Measurements from ENCODE around the gene ITGA11. TPM values are rescaled to one million over a fixed set of nuclear protein-coding genes. Genes with fewer than 3 reads are reported as not detected.

The ITGA11 gene
- total and polyA plus RNA-seq, 10 donors, result 0.27 to 17.2 (median 5.8) TPM

DNA sequence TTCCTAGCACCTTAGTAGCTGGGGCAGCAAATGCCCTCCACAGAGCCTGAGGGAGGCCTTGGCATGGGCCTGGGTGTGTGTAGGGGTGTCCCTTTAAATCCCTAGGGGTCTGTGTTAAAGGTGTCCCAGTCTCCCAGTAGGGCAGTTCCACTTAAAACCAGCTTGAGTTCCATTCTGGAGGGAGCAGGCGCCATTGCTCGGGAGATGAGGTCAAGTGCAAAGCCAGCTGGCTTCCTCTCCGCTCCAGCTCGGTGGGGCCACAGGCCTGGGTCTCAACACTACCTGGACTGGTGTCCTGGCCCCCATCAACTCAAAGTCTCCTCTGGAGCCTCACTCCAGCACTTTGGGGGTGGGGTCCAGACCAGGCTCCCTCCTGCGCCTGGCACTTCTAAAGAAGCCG lies 129.2 kb downstream of the ITGA11 start:
- peak; percentile 39 for DNase-seq
- 93 to 100% (median 95%) methylated on average over 2 to 6 of the region's 6 CpGs for WGBS, 5 donors

DNA sequence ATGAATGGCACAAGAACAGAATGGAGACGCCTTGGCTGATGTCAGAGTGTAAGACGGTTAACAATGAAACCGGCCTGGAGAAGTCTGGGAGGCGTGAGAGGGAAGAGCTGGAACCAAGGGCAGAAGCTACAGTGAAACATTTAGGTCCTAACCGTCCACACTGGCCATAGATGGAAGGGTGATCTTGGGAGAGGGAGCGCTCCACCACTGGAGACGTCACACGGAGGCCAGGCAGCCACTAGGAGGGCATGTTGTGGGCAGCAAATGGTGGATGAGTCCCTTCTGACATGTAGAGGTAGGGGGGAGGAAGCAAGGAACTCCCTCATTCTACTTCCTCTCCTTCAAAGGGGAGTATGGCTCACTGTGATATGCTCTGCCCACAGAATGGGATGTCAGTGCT lies 130.7 kb downstream of the ITGA11 start:
- 89 to 94% (median 91%) methylated on average over 8 of the region's 8 CpGs for WGBS, 5 donors
- Histone ChIP-seq H3K27ac (peak overlapping the region in 1 of 8 donors; percentile 80), H3K36me3 (peaks cover 0 to 11% (median 0%) of the 10 kb centered on the region in 6 donors), H3K9me3 (no peaks in the 10 kb centered on the region), H3K27me3 (replicated peaks in 1 of 7) (no peaks in the 10 kb centered on the region), H3K4me1 (peaks cover 8 to 38% (median 23%) of the 10 kb centered on the region in 6 donors), H3K4me3 (no peak overlapping the region)
- DNase-seq, result peak; percentile 31
- TF ChIP-seq, protein P1, sequence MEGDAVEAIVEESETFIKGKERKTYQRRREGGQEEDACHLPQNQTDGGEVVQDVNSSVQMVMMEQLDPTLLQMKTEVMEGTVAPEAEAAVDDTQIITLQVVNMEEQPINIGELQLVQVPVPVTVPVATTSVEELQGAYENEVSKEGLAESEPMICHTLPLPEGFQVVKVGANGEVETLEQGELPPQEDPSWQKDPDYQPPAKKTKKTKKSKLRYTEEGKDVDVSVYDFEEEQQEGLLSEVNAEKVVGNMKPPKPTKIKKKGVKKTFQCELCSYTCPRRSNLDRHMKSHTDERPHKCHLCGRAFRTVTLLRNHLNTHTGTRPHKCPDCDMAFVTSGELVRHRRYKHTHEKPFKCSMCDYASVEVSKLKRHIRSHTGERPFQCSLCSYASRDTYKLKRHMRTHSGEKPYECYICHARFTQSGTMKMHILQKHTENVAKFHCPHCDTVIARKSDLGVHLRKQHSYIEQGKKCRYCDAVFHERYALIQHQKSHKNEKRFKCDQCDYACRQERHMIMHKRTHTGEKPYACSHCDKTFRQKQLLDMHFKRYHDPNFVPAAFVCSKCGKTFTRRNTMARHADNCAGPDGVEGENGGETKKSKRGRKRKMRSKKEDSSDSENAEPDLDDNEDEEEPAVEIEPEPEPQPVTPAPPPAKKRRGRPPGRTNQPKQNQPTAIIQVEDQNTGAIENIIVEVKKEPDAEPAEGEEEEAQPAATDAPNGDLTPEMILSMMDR (IDR thresholded peaks at IDR 0.05 in 8 of 11, conservative IDR thresholded peaks at IDR 0.05 in 3 of 11), result no peak
- TF ChIP-seq POLR2A (IDR thresholded peaks at IDR 0.05), result no peak
- no peak for TF ChIP-seq POLR2AphosphoS5 (IDR thresholded peaks at IDR 0.05)
- intact Hi-C loops (cut with DNase I; ENCODE audit: low total_unique reads), result loop anchor here (10.0 kb wide), 1 partner anchor 46 kb away; no protein-coding TSS in a partner anchor

More for the DNA sequence above, 129.2 kb downstream of the ITGA11 start:
- Histone ChIP-seq H3K9me3 (no peaks in the 10 kb centered on the region), H3K27me3 (replicated peaks in 1 of 7) (peaks cover 0 to 6% (median 0%) of the 10 kb centered on the region in 7 donors), H3K4me3 (no peak overlapping the region), H3K36me3 (peaks cover 0 to 2% (median 0%) of the 10 kb centered on the region in 6 donors), H3K27ac (no peak overlapping the region), H3K4me1 (peaks cover 8 to 47% (median 29%) of the 10 kb centered on the region in 6 donors)
- intact Hi-C loops (cut with DNase I; ENCODE audit: low total_unique reads), result loop anchor here (10.0 kb wide), 1 partner anchor 48 kb away; no protein-coding TSS in a partner anchor
- no peak for TF ChIP-seq POLR2A (IDR thresholded peaks at IDR 0.05)
- TF ChIP-seq, protein P1 (IDR thresholded peaks at IDR 0.05 in 8 of 11, conservative IDR thresholded peaks at IDR 0.05 in 3 of 11), result no peak
- no peak for TF ChIP-seq POLR2AphosphoS5 (IDR thresholded peaks at IDR 0.05)

DNA sequence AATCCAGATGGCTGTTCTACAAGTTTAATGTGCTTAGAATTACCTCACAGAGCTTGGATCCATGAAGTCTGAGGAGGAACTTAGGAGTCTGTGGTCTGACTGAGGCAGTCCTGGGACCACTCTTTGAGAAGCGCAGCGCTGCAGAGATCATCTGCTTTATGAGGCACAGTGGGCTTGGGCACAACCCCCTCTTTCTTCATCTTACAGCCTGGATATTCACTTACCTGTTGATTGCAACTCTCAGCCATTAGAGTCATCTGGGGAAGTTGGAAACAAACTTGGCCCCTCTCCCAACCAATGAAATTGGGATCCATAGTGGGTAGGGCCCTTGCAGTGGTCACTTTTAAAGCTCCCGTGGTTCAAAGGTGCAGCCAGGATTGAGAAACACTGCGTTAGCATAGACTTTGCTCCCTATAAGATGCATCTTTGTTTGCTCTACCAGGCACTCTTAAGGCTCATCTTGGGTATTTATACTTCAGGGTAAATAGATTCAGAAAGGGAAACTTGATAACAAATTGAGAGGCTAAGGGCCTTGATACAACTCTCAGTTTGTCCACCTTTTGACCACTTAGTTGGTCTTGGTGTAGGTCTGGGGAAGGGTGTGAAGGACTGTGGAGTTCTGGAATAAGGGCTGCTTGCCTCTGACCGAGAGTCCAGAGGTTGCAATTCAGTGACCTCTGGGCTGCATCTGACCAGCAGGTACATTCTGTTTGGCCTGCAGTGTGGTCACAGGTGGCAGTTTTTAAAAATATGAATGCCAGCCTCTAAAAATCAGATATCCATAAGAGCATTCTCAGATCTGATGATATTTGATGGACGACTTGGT lies 131.6 kb downstream of the ITGA11 start:
- TF ChIP-seq POLR2AphosphoS5 (IDR thresholded peaks at IDR 0.05) (no peak), POLR2A (IDR thresholded peaks at IDR 0.05) (no peak)
- TF ChIP-seq, protein P1 (IDR thresholded peaks at IDR 0.05 in 8 of 11, conservative IDR thresholded peaks at IDR 0.05 in 3 of 11), result no peak
- peak overlapping the region in 4 of 8 donors; percentile 69 to 80 (median 76) for H3K27ac ChIP-seq
- no peaks in the 10 kb centered on the region for H3K27me3 ChIP-seq (replicated peaks in 1 of 7)
- H3K4me3 ChIP-seq, result no peak overlapping the region
- H3K9me3 ChIP-seq, result no peaks in the 10 kb centered on the region
- peak; percentile 29 for DNase-seq
- intact Hi-C loops (cut with DNase I; ENCODE audit: low total_unique reads), result loop anchor here (10.0 kb wide), 1 partner anchor 46 kb away; no protein-coding TSS in a partner anchor
- H3K4me1 ChIP-seq, result peaks cover 8 to 44% (median 25%) of the 10 kb centered on the region in 6 donors
- H3K36me3 ChIP-seq, result peaks cover 0 to 12% (median 0%) of the 10 kb centered on the region in 6 donors
- 77 to 91% (median 86%) methylated on average over 6 of the region's 6 CpGs for WGBS, 5 donors

DNA sequence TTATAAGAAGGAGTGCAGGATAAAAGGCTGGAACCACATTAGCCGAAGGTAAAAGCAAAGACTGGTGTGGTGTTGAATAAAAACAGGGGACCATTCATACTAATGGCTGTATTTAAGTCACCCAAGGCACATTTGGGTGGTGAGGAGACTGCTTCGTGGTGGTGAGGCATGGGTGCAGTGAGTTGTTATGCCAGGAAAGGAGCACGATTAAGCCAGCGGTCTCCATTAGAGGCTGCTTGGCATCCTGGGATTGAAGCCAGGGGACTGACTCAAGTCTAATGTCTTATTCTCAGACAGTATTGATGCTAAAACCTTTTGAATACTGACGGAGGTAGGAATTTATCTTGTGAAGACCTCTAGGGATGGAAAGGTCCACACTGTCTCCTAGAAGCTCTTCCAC lies 132.5 kb downstream of the ITGA11 start:
- Histone ChIP-seq H3K4me3 (peak overlapping the region in 6 of 8 donors; percentile 15 to 64 (median 36)), H3K4me1 (peaks cover 8 to 53% (median 30%) of the 10 kb centered on the region in 6 donors), H3K9me3 (no peaks in the 10 kb centered on the region), H3K27ac (peak overlapping the region; percentile 55 to 80 (median 71)), H3K36me3 (peaks cover 0 to 15% (median 0%) of the 10 kb centered on the region in 6 donors), H3K27me3 (replicated peaks in 1 of 7) (no peaks in the 10 kb centered on the region)
- DNase-seq, result peak; percentile 31
- 61 to 73% (median 70%) methylated on average over 5 of the region's 5 CpGs for WGBS, 5 donors
- no peak for TF ChIP-seq POLR2A (IDR thresholded peaks at IDR 0.05)
- TF ChIP-seq, protein P1 (IDR thresholded peaks at IDR 0.05 in 8 of 11, conservative IDR thresholded peaks at IDR 0.05 in 3 of 11), result no peak
- TF ChIP-seq POLR2AphosphoS5 (IDR thresholded peaks at IDR 0.05), result no peak
- intact Hi-C loops (cut with DNase I; ENCODE audit: low total_unique reads), result no loop called here

Data from spleen (tissue), 11 donors.